Measurements from ENCODE around the gene CLDN22. TPM values are rescaled to one million over a fixed set of nuclear protein-coding genes. Genes with fewer than 3 reads are reported as not detected.

Gene CLDN22
- total RNA-seq, 1 donor from 2014 or later = not detected

- Mint-ChIP-seq H3K36me3 (ENCODE audit: unreplicated experiment) (no peaks in the 10 kb centered on the region), H3K9me3 (ENCODE audit: unreplicated experiment) (no peaks in the 10 kb centered on the region), H3K27me3 (ENCODE audit: unreplicated experiment) (no peaks in the 10 kb centered on the region), H3K4me3 (ENCODE audit: unreplicated experiment) (no peak overlapping the region), H3K4me1 (ENCODE audit: low read depth, unreplicated experiment) (no peaks in the 10 kb centered on the region), H3K27ac (ENCODE audit: unreplicated experiment) (no peak overlapping the region)
- DNase-seq = no peak
- no peak for TF ChIP-seq CTCF (IDR thresholded peaks at IDR 0.05; ENCODE audit: partially characterized antibody, unreplicated experiment)
Measured at GRCh38 chr4:183304067-183304466, 16.0 kb downstream of the CLDN22 start.

- Mint-ChIP-seq H3K4me1 (ENCODE audit: low read depth, unreplicated experiment) (no peaks in the 10 kb centered on the region), H3K27me3 (ENCODE audit: unreplicated experiment) (no peaks in the 10 kb centered on the region), H3K36me3 (ENCODE audit: unreplicated experiment) (no peaks in the 10 kb centered on the region), H3K4me3 (ENCODE audit: unreplicated experiment) (no peak overlapping the region), H3K27ac (ENCODE audit: unreplicated experiment) (no peak overlapping the region), H3K9me3 (ENCODE audit: unreplicated experiment) (no peaks in the 10 kb centered on the region)
- no peak for TF ChIP-seq CTCF (IDR thresholded peaks at IDR 0.05; ENCODE audit: partially characterized antibody, unreplicated experiment)
- no peak for DNase-seq
Measured at GRCh38 chr4:183303301-183303700, 16.8 kb downstream of the CLDN22 start.

GRCh38 chr4:183300655-183301054 lies 19.4 kb downstream of the CLDN22 start:
- Mint-ChIP-seq H3K4me3 (ENCODE audit: unreplicated experiment) (no peak overlapping the region), H3K36me3 (ENCODE audit: unreplicated experiment) (no peaks in the 10 kb centered on the region)

GRCh38 chr4:183300070-183300469 lies 20.0 kb downstream of the CLDN22 start:
- no peak overlapping the region for H3K27ac Mint-ChIP-seq (ENCODE audit: unreplicated experiment)

More at GRCh38 chr4:183300655-183301054, 19.4 kb downstream of the CLDN22 start:
- H3K27ac Mint-ChIP-seq (ENCODE audit: unreplicated experiment) = no peak overlapping the region
- no peak for DNase-seq
- TF ChIP-seq CTCF (IDR thresholded peaks at IDR 0.05; ENCODE audit: partially characterized antibody, unreplicated experiment) = no peak
- no peaks in the 10 kb centered on the region for H3K4me1 Mint-ChIP-seq (ENCODE audit: low read depth, unreplicated experiment)
- no peaks in the 10 kb centered on the region for H3K27me3 Mint-ChIP-seq (ENCODE audit: unreplicated experiment)
- H3K9me3 Mint-ChIP-seq (ENCODE audit: unreplicated experiment) = no peaks in the 10 kb centered on the region

GRCh38 chr4:183299464-183299863 lies 20.6 kb downstream of the CLDN22 start:
- DNase-seq = no peak
- Mint-ChIP-seq H3K36me3 (ENCODE audit: unreplicated experiment) (no peaks in the 10 kb centered on the region), H3K4me3 (ENCODE audit: unreplicated experiment) (no peak overlapping the region), H3K27ac (ENCODE audit: unreplicated experiment) (no peak overlapping the region), H3K9me3 (ENCODE audit: unreplicated experiment) (no peaks in the 10 kb centered on the region), H3K27me3 (ENCODE audit: unreplicated experiment) (no peaks in the 10 kb centered on the region), H3K4me1 (ENCODE audit: low read depth, unreplicated experiment) (no peaks in the 10 kb centered on the region)
- TF ChIP-seq CTCF (IDR thresholded peaks at IDR 0.05; ENCODE audit: partially characterized antibody, unreplicated experiment) = no peak

More at GRCh38 chr4:183300070-183300469, 20.0 kb downstream of the CLDN22 start:
- H3K9me3 Mint-ChIP-seq (ENCODE audit: unreplicated experiment) = no peaks in the 10 kb centered on the region
- DNase-seq = no peak
- H3K36me3 Mint-ChIP-seq (ENCODE audit: unreplicated experiment) = no peaks in the 10 kb centered on the region
- no peaks in the 10 kb centered on the region for H3K27me3 Mint-ChIP-seq (ENCODE audit: unreplicated experiment)
- no peak for TF ChIP-seq CTCF (IDR thresholded peaks at IDR 0.05; ENCODE audit: partially characterized antibody, unreplicated experiment)
- H3K4me3 Mint-ChIP-seq (ENCODE audit: unreplicated experiment) = no peak overlapping the region
- H3K4me1 Mint-ChIP-seq (ENCODE audit: low read depth, unreplicated experiment) = no peaks in the 10 kb centered on the region

Data from glutamatergic neuron (in vitro differentiated cells).